ENCODE measurements around the gene CRELD1. TPM values are rescaled to one million over a fixed set of nuclear protein-coding genes. Genes with fewer than 3 reads are reported as not detected.

The CRELD1 gene
- total RNA-seq, 1 experiment from 2014 or later, result 18.7 TPM

GRCh38 chr3:9942934-9943690 is 9.5 kb downstream of the CRELD1 start:
- no peaks in the 10 kb centered on the region for H3K9me2 ChIP-seq (ENCODE audit: insufficient read depth)
- no peak overlapping the region for H3K9ac ChIP-seq (ENCODE audit: low read length)
- no peaks in the 10 kb centered on the region for H3K27me3 ChIP-seq (ENCODE audit: insufficient read depth, low read length)
- BruUV-seq (replicated peaks), result no TSS peak
- no peak overlapping the region for H3K4me2 ChIP-seq (ENCODE audit: low read length)
- ATAC-seq (no peak), DNase-seq (ENCODE audit: low read depth, low spot score) (no peak)
- ChIA-PET POLR2A (interaction anchor here (1.0 kb wide), 1 partner anchor 10 kb away, joined by 3 read pairs; the partner anchor contains the start of gene CRELD1), CTCF (no interaction called here), RAD21 (ENCODE audit: low non-redundant PET in 1 of 2, low total read pairs in 2 of 2, uncharacterized antibody in 2 of 2, unreplicated experiment in 2 of 2) (no interaction called here)
- no peaks in the 10 kb centered on the region for H3K79me2 ChIP-seq (ENCODE audit: insufficient read depth, low read length)
- H3K27ac ChIP-seq (ENCODE audit: low read depth, low read length), result no peak overlapping the region
- H3K4me1 ChIP-seq (ENCODE audit: control insufficient read depth in 1 of 2, insufficient read depth in 2 of 2, low read length in 2 of 2), result peaks cover 4 to 21% of the 10 kb centered on the region in 2 experiments; a peak in 3 of 4 replicates
- no peak overlapping the region for H3K4me3 ChIP-seq (replicated peaks in 1 of 2; ENCODE audit: low read depth in 1 of 2, low read length in 2 of 2)
- H4K20me1 ChIP-seq (ENCODE audit: insufficient read depth), result no peaks in the 10 kb centered on the region
- no peak for TF ChIP-seq ATF3 (IDR thresholded peaks at IDR 0.05)
- TF ChIP-seq ELF1 (IDR thresholded peaks at IDR 0.05; ENCODE audit: borderline replicate concordance, low read depth), result no peak
- TF ChIP-seq SP1 (IDR thresholded peaks at IDR 0.05; ENCODE audit: low read depth), result no peak
- no peak for TF ChIP-seq SRF (IDR thresholded peaks at IDR 0.05; ENCODE audit: low read depth)
- no peak for TF ChIP-seq CEBPB (IDR thresholded peaks at IDR 0.05; ENCODE audit: low read depth)
- TF ChIP-seq TCF7L2 (IDR thresholded peaks at IDR 0.05; ENCODE audit: borderline replicate concordance, extremely low read depth, insufficient read depth, insufficient read length), result no peak
- TF ChIP-seq FOSL1 (IDR thresholded peaks at IDR 0.05; ENCODE audit: low read depth), result no peak
- no peak for TF ChIP-seq POLR2AphosphoS5 (IDR thresholded peaks at IDR 0.05; ENCODE audit: low read depth, low read length)
- TF ChIP-seq JUND (IDR thresholded peaks at IDR 0.05), result no peak
- TF ChIP-seq ZNF274 (IDR thresholded peaks at IDR 0.05; ENCODE audit: low read depth, low read length), result no peak
- no peak for TF ChIP-seq YY1 (IDR thresholded peaks at IDR 0.05; ENCODE audit: extremely low read depth, insufficient replicate concordance, low read depth, low read length)
- TF ChIP-seq REST (IDR thresholded peaks at IDR 0.05; ENCODE audit: low read depth), result no peak
- no peak for TF ChIP-seq SIN3A (IDR thresholded peaks at IDR 0.05; ENCODE audit: low read depth)
- TF ChIP-seq EZH2 (IDR thresholded peaks at IDR 0.05), result no peak
- no peaks in the 10 kb centered on the region for H3K9me3 ChIP-seq (ENCODE audit: control insufficient read depth in 1 of 2, insufficient read depth in 1 of 2, low read depth in 1 of 2, low read length in 2 of 2)
- H2AFZ ChIP-seq (ENCODE audit: low read depth, low read length, poor library complexity, severe bottlenecking), result no peak overlapping the region
- intact Hi-C loops (cut with micrococcal nuclease), result loop anchor here (10.0 kb wide), 1 partner anchor 282 kb away; no protein-coding TSS in a partner anchor
- no peaks in the 10 kb centered on the region for H3K36me3 ChIP-seq (ENCODE audit: control insufficient read depth in 1 of 2, insufficient read depth in 2 of 2, low read length in 2 of 2)

Data from HCT116 (cell line).